Kidney (tissue), 22 donors: Measurements from ENCODE around the gene GABBR2. TPM values are rescaled to one million over a fixed set of nuclear protein-coding genes. Genes with fewer than 3 reads are reported as not detected.

Experiments
- DNase-seq, 5 donors: peaks; one replicate each; pipeline ENCODE4 v3.0.0-alpha.2; 2013 to 2020
- FAIRE-seq: peaks from 2 replicates; lab custom pipeline; 2012; peaks lifted over from hg19 to GRCh38; lab: Jason Lieb, UNC
- H3K27ac ChIP-seq, 2 donors: one replicate each; pipeline ENCODE4 v1.7.0; 2013; ENCODE audit warnings: low read depth in 2 of 2, low read length in 2 of 2, inconsistent platforms in 1 of 2
- H3K27me3 ChIP-seq: one replicate; pipeline ENCODE4 v1.7.1; 2013; ENCODE audit warnings: low read length, inconsistent platforms; ENCODE audit not compliant: control insufficient read depth, insufficient read depth
- H3K36me3 ChIP-seq, 3 donors: one replicate each; pipeline versions ENCODE4 v1.7.0 to v1.7.1; 2013; ENCODE audit warnings: low read length in 3 of 3, control low read depth in 1 of 3, inconsistent platforms in 1 of 3; ENCODE audit not compliant: insufficient read depth in 3 of 3, control insufficient read depth in 2 of 3
- H3K4me1 ChIP-seq, 3 donors: one replicate each; pipeline versions ENCODE4 v1.7.0 to v1.7.1; 2013; ENCODE audit warnings: low read length in 3 of 3, inconsistent platforms in 1 of 3, low read depth in 1 of 3; ENCODE audit not compliant: control insufficient read depth in 2 of 3, insufficient read depth in 2 of 3
- H3K4me3 ChIP-seq, 3 donors: one replicate each; pipeline versions ENCODE4 v1.7.0 to v1.8.1; 2013; ENCODE audit warnings: low read length in 3 of 3, control low read depth in 1 of 3, inconsistent platforms in 1 of 3
- H3K9ac ChIP-seq, 3 donors: one replicate each; pipeline versions ENCODE4 v1.7.0 to v1.7.1; 2013; ENCODE audit warnings: low read length in 3 of 3, control low read depth in 1 of 3, inconsistent platforms in 1 of 3
- H3K9me3 ChIP-seq, 3 donors: one replicate each; pipeline versions ENCODE4 v1.7.0 to v1.7.1; 2013; ENCODE audit warnings: low read length in 3 of 3, control low read depth in 1 of 3, inconsistent platforms in 1 of 3; ENCODE audit not compliant: control insufficient read depth in 2 of 3, insufficient read depth in 1 of 3
- CTCF ChIP-seq: IDR thresholded peaks from 3 replicates; pipeline ENCODE4 v1.5.1; 2012; ENCODE audit warnings: mild to moderate bottlenecking, moderate library complexity, borderline replicate concordance; ENCODE audit not compliant: insufficient read depth; ENCODE audit errors: extremely low read depth
- intact Hi-C: fragments of 100-400 bp; cut with DNase I; formaldehyde crosslinking; loops from one replicate; pipeline ENCODE4 v1.11.1; 2022
- long read RNA-seq, 10 donors: library from polyadenylated mRNA in 1 of 10; unstranded in 1 of 10; transcript quantifications; one replicate each; pipeline ENCODE4 v2.0.0 and lab custom pipeline, GENCODE V29; 2021 to 2026
- polyA plus RNA-seq: library from polyadenylated mRNA; stranded (reverse); fragments of 350-450 nt; fragmentation: Illumina TruSeq; extraction: RNeasy Lipid Tissue Mini Kit (QIAGEN cat#74804); gene quantifications from one replicate; pipeline ENCODE4 v1.2.3, GENCODE V29; 2014; ENCODE audit warnings: low read depth, low replicate concordance; ENCODE audit not compliant: insufficient read depth
- total RNA-seq: library from RNA; stranded (reverse); fragmentation: NEBNext Ultra II Directional; extraction: Animal tissue kit (Norgen Biotek cat#: 25700); gene quantifications from one replicate; pipeline ENCODE4 v1.2.1, GENCODE V29; 2021
- donor health status: control.
- donor health status: control.
- donor health status: control.
- donor health status: control.
- donor health status: control.
- donor health status: DM: yes; HTN: yes; CAD: no.
- donor health status: Normal renal cell carcinoma (clear cell type).

Gene GABBR2
- total RNA-seq = 0.06 TPM
- not detected for polyA plus RNA-seq
- long read RNA-seq, donor 1 = 0 reads
- long read RNA-seq, donor 2 = 0 reads
- long read RNA-seq, donor 3, full-length matches to known transcripts = 1 of 1 reads
- long read RNA-seq, donor 3, partial matches to known transcripts = 0 of 1 reads
- long read RNA-seq, donor 3, other reads (novel, unspliced or antisense) = 0 of 1 reads
- long read RNA-seq, donor 4 = 0 reads
- long read RNA-seq, donor 5 = 0 reads
- long read RNA-seq, donor 6 = 0 reads
- long read RNA-seq, donor 7 = 0 reads
- long read RNA-seq, donor 8 = 0 reads
- long read RNA-seq, donor 9 = 0 reads
- long read RNA-seq, donor 10 = 0 reads

GRCh38 chr9:98708933-98709911, at the start of gene GABBR2:
Gene GABBR2 (minus strand): TSS chr9:98708935. CDS start chr9:98708737, 198 bp downstream.
- H3K4me3 ChIP-seq = no peak within 1 kb of the TSS
- H3K4me1 ChIP-seq = peaks cover 0 to 8% (median 0%) of the 10 kb centered on the region in 3 donors
- DNase-seq = peak in 4 of 5 donors; percentile 15 to 53 (median 34)
- H3K36me3 ChIP-seq = no peaks in the 10 kb centered on the region
- no peaks in the 10 kb centered on the region for H3K9me3 ChIP-seq
- intact Hi-C loops = no loop called here
- TF ChIP-seq CTCF = no peak
- H3K27ac ChIP-seq = no peak within 1 kb of the TSS
- no peak within 1 kb of the TSS for H3K9ac ChIP-seq
- H3K27me3 ChIP-seq = peaks cover 17% of the 10 kb centered on the region
- no peak for FAIRE-seq

- DNase-seq (no peak), FAIRE-seq (no peak)
- no peak overlapping the region for H3K9ac ChIP-seq
- intact Hi-C loops = no loop called here
- no peak overlapping the region for H3K4me3 ChIP-seq
- H3K4me1 ChIP-seq = no peaks in the 10 kb centered on the region
- no peak for TF ChIP-seq CTCF
- peaks cover 0 to 7% (median 3%) of the 10 kb centered on the region in 3 donors for H3K9me3 ChIP-seq
- no peak overlapping the region for H3K27ac ChIP-seq
- peaks cover 3 to 16% (median 15%) of the 10 kb centered on the region in 3 donors for H3K36me3 ChIP-seq
- H3K27me3 ChIP-seq = no peaks in the 10 kb centered on the region
These were observed 46.4 kb upstream of the GABBR2 start for GRCh38 chr9:98755006-98755618.

GRCh38 chr9:98751210-98751609, 42.5 kb upstream of the GABBR2 start:
- intact Hi-C loops = no loop called here
- Histone ChIP-seq H3K9ac (no peak overlapping the region), H3K27ac (no peak overlapping the region), H3K4me3 (no peak overlapping the region), H3K9me3 (no peaks in the 10 kb centered on the region), H3K27me3 (no peaks in the 10 kb centered on the region), H3K36me3 (peaks cover 3 to 18% (median 13%) of the 10 kb centered on the region in 3 donors), H3K4me1 (no peaks in the 10 kb centered on the region)
- FAIRE-seq (no peak), DNase-seq (no peak)
- TF ChIP-seq CTCF = no peak
